22Rv1 (cell line): Measurements from ENCODE around the gene ABCA6.

Source experiments
- H3K27ac ChIP-seq: fragments of 450-650 bp; 2 replicates; pipeline ENCODE4 v1.5.1; 2017
- ZFX ChIP-seq: fragments of 450-650 bp; IDR thresholded peaks from 2 replicates; pipeline ENCODE4 v1.6.1; 2017; ENCODE audit warnings: antibody characterized with exemption, borderline replicate concordance
- TF ChIP-seq, protein P1 (sequence below): fragments of 450-650 bp; IDR thresholded peaks from 2 replicates; pipeline ENCODE4 v1.5.1; 2017; ENCODE audit warnings: mild to moderate bottlenecking

ABCA6 gene

DNA sequence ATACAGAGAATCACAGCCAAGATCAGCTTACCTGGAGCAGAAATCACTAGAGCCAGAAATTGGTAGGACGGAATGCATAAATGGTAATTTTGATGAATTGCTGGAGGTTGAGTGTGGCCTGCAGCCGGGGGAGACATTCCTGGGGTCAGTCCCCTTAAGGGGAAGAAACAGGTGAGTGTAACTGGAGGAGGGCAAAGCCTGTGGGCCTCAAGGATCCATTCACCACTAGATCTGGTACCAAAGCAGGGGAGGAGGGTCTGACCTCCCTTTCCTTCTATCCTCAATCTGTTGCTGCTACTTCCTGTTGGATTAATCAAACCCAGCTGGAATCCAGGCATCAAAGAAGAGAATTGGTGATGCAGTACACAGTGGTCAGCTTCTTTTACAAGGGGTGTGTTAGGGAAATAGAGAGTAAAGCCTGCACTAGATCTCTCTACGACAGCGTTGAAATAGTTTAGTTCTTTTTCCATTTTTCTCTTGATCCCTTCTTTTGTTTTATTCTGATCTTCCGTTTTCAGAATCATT lies 72.4 kb downstream of the ABCA6 start:
- H3K27ac ChIP-seq, result no peak overlapping the region
- no peak for TF ChIP-seq ZFX
- TF ChIP-seq, protein P1, sequence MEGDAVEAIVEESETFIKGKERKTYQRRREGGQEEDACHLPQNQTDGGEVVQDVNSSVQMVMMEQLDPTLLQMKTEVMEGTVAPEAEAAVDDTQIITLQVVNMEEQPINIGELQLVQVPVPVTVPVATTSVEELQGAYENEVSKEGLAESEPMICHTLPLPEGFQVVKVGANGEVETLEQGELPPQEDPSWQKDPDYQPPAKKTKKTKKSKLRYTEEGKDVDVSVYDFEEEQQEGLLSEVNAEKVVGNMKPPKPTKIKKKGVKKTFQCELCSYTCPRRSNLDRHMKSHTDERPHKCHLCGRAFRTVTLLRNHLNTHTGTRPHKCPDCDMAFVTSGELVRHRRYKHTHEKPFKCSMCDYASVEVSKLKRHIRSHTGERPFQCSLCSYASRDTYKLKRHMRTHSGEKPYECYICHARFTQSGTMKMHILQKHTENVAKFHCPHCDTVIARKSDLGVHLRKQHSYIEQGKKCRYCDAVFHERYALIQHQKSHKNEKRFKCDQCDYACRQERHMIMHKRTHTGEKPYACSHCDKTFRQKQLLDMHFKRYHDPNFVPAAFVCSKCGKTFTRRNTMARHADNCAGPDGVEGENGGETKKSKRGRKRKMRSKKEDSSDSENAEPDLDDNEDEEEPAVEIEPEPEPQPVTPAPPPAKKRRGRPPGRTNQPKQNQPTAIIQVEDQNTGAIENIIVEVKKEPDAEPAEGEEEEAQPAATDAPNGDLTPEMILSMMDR, result no peak

DNA sequence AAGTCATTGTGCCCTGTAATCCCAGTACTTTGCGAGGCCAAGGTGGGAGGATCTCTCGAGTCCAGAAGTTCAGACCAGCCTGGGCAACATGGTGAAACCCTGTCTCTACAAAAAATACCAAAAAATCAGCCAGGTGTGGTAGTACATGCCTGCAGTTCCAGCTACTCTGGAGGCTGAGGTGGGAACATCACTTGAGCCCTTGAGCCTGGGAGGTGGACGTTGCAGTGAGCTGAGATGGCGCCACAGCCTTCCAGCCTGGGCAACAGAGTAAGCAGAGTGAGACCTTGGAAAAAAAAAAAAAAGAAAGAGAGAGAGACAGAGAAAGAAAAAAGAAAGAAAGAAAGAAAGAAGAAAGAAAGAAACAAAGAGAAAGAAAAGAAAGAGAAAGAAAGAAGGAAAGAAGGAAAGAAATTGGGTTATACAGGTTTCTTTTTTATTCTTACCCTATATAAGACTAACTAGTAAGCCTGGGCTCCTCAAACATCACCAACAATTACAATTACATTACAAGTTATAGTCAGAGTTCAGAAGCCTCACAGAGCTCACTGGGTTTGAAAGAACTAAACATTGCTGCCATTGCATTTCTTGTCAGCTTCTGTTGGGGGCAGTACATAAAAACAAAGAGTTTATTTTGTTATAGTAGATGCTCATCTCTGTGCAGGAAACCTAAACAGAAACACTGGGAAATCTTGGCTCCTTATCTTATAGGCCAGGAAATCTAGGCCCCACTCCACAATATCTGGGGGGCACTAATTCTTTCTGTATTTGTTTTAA lies 74.2 kb downstream of the ABCA6 start:
- TF ChIP-seq, protein P1, result no peak
- no peak overlapping the region for H3K27ac ChIP-seq

DNA sequence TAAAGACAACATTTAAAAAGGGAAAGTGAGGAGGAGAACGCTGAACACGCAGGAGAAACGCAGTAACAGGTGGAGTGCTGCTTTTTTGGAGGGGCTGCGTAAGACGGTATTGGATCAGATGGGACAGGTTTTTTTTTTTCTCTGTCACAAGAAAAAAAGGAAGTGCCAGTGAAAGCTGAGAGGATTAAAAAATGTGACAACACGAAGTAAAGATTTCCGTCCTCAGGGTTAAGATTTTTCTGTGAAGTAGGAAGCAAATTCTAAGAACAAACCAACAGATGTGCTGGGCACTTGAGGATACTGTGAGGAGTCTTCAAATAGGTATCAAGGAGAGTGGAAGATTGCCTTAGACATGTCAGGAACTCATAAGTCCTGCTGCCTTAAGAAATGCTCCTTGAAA lies 75.2 kb downstream of the ABCA6 start:
- TF ChIP-seq, protein P1, result no peak
- TF ChIP-seq ZFX, result no peak

GRCh38 chr17:69065113-69065512 lies 76.6 kb downstream of the ABCA6 start:
- H3K27ac ChIP-seq, result no peak overlapping the region
- TF ChIP-seq, protein P1, result no peak
- no peak for TF ChIP-seq ZFX

More for the DNA sequence above, 75.2 kb downstream of the ABCA6 start:
- H3K27ac ChIP-seq, result no peak overlapping the region

DNA sequence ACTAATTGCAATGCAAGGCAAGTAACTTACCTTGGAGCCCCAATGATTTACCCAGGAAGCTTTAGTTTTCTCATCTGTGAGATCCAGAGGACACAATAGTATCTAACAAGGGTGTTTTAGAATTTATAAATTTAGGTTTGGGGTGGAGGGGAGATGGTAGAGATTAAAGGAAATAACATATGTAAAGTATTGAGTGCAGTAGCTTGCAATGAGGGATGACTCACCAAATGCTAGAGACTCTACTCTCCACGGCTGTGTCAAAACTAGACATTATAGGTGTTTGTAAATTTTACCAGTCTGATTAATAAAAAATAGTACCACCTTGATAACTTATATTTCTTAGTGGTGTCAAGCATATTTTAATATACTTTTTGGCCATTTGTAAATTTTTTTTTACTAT lies 77.2 kb downstream of the ABCA6 start:
- TF ChIP-seq, protein P1, result no peak
- no peak for TF ChIP-seq ZFX
- H3K27ac ChIP-seq, result no peak overlapping the region

- TF ChIP-seq ZFX, result no peak
- TF ChIP-seq, protein P1, result no peak
- H3K27ac ChIP-seq, result no peak overlapping the region
These were observed 77.7 kb downstream of the ABCA6 start for GRCh38 chr17:69064001-69064400.

DNA sequence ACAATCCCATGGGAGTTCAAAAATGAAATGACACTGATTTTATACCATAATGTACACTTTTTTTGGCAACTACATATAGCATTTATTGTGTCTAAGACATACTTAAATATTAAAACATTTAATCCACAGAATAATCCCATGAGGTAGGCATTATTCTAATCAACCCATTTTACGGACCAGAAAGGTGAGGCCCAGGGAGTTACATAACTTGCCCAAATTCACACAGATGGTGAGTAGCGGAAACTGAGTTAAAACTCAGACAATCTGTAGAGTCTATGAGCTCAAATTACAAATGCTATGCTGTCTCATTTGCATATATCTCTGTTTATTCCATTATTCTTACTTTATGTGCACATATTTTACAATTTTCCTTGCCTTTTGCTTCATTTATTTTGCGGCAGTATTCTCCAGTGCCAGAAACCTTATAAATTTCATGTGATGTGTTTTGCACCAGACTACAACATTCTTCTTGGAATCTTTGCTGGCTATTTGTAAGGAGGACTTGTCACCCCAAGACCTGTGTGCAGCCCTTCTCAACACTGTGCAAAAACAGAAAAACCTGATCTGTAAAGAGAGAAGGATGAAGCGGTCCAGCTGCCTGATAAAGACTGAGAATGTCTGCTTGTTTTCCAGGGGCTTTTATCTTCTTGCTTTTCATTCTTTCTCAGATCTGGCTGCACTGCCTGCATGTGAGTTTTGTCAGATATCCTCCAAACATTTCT lies 78.7 kb downstream of the ABCA6 start:
- no peak overlapping the region for H3K27ac ChIP-seq
- TF ChIP-seq ZFX, result no peak
- TF ChIP-seq, protein P1, result no peak
